GM18520 (cell line): Measurements from ENCODE around the gene ANKRD30B.
"Not testable (repeated sequence)": the region's sequence is repeated elsewhere in the genome, so short reads cannot be mapped to it uniquely, and the experiment has no call there.

Experiments used
- ATAC-seq: cut with Tn5 transposase; IDR thresholded peaks from one replicate; pipeline ENCODE4 v1.9.1; 2021; ENCODE audit not compliant: unreplicated experiment

ANKRD30B gene, protein sequence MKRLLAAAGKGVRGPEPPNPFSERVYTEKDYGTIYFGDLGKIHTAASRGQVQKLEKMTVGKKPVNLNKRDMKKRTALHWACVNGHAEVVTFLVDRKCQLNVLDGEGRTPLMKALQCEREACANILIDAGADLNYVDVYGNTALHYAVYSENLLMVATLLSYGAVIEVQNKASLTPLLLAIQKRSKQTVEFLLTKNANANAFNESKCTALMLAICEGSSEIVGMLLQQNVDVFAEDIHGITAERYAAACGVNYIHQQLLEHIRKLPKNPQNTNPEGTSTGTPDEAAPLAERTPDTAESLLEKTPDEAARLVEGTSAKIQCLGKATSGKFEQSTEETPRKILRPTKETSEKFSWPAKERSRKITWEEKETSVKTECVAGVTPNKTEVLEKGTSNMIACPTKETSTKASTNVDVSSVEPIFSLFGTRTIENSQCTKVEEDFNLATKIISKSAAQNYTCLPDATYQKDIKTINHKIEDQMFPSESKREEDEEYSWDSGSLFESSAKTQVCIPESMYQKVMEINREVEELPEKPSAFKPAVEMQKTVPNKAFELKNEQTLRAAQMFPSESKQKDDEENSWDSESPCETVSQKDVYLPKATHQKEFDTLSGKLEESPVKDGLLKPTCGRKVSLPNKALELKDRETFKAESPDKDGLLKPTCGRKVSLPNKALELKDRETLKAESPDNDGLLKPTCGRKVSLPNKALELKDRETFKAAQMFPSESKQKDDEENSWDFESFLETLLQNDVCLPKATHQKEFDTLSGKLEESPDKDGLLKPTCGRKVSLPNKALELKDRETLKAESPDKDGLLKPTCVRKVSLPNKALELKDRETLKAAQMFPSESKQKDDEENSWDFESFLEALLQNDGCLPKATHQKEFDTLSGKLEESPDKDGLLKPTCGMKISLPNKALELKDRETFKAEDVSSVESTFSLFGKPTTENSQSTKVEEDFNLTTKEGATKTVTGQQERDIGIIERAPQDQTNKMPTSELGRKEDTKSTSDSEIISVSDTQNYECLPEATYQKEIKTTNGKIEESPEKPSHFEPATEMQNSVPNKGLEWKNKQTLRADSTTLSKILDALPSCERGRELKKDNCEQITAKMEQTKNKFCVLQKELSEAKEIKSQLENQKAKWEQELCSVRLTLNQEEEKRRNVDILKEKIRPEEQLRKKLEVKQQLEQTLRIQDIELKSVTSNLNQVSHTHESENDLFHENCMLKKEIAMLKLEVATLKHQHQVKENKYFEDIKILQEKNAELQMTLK (N-terminal part only)

DNA sequence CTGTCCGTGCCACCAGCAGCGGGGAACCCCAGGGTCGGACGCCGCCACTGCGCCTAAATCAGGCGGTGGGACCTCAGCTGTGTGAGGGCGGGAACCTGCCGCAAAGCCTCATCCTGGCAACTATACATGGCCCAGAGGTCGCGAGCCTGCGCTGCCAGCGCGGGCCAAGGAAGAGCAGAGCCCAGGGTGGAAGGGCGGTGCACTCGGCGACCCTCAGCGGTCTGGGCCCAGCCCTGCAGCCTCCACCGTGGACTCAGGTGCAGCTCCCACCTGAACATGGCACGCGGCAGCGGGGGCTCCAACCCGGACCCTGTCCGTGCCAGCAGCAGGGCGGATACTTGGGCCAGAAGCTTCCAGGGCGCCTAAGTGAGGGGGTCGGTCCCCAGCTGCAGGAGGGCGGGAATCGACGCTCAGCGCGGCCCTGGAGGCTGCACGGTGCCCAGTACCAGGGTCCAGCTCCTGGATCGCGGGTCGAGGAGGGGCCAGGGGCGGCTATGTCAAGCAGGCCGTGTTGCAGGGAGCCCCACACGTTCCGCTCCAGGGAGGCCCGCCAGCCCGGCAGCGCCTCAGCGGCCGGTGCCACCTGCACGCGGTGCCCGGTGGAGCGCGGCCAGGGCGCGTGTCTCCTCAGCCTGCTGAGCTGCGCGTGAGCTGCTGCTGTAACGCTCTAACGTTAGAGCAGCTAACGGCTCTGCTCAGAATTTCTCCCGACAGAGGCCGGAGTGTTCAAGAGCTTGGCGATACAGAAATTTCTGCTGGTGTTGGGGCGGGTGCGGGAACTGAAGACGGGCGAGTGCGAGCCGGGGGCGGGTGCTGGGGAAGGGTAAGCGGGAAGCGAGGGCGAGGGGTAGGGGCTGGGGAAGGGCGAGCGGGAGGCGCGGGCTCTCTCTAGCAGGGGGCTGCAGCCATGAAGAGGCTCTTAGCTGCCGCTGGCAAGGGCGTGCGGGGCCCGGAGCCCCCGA is at the start of gene ANKRD30B:
Gene ANKRD30B (plus strand): TSS at position 660 of the 962 bp plus-strand sequence. CDS start 248 bp downstream, at position 908.
- ATAC-seq = no peak

DNA sequence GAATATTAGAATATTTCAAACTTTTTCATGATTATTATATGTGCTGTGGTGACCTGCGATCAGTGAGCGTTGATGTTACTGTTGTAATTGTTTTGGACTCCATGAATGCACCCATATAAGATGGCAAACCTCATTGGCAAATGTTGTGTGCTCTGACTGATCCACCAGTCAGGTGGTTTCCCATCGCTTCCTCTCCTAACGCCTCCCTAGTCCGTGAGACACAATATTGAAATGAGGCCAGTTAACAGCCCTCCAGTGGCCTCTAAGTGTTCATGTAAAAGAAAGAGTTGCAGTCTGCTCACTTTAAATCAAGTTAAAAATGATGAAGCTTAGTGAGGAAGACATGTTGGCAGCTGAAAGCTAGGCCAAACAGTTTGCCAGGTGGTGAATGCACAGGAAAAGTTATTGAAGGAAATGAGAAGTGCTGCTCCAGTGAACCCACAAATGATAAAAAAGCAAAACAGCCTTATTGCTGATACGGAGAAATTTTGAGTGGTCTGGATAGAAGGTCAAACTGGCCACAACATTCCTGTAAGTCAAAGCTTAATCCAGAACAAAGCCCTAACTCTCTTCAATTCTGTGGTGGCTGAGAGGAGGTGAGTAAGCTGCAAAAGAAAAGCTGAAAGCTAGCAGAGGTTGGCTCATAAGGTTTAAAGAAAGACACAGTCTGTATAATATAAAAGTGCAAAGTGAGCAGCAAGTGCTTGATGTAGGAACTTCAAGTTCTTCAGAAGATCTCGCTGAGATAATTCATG is 46.5 kb upstream of the ANKRD30B start:
- ATAC-seq = not testable (repeated sequence)

DNA sequence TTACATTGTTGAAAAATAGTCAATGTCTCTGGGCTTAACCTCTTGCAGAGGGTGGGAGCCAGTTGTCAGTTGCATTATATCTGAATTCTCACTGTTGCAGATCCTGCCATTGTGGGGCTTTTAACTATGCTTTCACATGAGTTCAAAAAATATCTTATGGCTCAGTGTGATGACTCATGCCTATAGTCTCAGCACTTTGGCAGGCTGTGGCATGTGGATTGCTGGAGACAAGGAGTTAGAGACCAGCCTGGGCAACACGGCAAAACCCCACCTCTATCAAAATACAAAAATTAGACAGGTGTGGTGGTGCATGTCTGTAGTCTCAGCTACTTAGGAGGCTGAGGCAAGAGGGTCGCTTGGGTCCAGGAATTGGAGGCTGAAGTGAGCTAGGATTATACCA is 38.2 kb upstream of the ANKRD30B start:
- ATAC-seq = not testable (repeated sequence)

DNA sequence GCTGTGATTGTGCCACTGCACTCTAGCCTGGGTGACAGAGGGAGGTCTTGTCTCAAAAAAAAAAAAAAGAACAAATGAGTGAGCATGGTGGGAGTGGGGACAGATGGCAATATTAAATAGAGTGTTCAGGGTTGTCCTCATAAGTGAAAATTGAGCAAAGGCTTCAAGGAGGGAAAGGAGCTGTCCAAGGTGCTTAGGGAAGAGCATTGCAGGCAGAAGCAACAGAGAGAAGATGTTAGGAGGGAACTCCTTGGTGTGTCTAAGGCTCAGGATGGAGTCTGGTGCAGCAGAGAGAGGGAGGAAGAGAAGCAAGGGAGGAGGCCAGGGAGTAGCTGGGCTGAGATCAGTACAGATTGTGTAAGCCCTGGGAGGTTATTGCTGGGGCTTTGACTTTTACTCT is 26.4 kb upstream of the ANKRD30B start:
- not testable (repeated sequence) for ATAC-seq

DNA sequence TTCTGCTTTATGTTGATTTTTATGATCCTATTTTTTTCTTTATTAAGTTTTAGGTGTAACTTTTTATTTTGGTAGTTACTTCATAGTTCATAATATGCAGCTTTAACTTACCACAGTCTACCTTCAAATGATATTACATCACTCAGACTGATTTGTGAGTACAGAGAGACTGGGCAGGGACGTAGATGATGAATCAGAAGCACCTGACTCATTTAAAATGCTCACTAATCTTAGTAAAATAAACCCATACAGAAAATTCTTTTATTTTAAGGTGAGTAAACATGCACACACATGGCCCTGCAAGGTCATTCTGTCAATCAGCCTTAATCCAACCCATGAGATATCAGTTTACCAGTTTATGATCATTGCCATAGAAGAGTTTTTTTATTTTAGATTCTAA is 8.9 kb upstream of the ANKRD30B start:
- ATAC-seq = not testable (repeated sequence)

DNA sequence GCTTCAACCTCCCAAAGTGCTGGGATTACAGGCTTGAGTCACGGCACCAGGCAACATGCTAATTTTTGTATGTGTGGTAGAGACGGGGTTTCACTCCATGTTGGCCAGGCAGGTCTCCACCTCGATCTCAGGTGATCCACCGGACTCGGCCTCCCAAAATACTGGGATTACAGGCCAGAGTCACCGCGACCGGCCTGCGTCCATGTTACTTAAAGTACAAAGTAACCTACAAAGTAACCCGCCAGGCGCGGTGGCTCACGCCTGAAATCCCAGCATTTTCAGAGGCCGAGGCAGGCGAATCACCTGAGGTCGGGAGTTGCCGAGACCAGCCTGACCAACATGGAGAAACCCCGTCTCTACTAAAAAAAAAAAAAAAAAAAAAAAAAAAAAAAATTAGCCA is 1.1 kb upstream of the ANKRD30B start:
- no peak for ATAC-seq

DNA sequence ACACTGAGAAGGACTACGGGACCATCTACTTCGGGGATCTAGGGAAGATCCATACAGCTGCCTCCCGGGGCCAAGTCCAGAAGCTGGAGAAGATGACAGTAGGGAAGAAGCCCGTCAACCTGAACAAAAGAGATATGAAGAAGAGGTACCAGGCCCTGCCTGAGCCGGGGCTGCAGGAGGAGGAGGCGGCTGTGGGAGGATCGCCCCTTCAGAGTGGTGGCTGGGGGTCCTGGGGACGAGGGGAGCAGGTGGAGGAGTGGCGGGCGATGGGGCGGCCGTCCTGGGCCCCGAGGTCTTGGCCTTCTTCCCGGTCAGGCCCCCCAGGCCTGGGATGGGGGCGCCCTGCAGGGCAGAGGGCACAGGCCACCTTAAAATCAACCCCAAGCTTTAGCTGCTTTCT is 524 bp downstream of the ANKRD30B start:
- no peak for ATAC-seq

DNA sequence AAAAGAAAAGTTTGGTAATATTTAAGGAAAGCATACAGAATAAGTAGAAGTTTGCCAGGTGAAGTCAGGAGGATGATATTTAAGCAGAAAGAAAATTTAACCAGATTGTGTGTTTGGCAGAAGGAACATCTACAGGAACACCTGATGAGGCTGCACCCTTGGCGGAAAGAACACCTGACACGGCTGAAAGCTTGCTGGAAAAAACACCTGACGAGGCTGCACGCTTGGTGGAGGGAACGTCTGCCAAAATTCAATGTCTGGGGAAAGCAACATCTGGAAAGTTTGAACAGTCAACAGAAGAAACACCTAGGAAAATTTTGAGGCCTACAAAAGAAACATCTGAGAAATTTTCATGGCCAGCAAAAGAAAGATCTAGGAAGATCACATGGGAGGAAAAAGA is 15.6 kb downstream of the ANKRD30B start:
- ATAC-seq = not testable (repeated sequence)

DNA sequence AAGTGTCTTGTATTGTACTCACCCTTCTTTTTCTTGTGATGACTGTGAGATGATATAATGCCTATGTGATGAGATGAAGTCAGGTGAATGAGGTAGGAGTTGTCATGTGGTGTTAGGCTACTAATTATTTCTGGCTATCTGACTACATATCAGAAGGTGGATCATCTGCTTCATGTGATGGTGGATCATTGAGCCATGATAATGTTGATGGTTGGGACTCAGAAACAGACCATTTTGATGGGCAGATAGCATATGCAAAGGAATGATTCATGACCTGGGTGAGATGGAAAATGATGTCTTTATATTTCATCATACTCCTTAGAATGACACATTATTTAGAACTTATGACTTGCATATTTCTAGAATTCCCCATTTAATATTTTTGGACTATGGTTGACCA is 19.5 kb downstream of the ANKRD30B start:
- no peak for ATAC-seq

DNA sequence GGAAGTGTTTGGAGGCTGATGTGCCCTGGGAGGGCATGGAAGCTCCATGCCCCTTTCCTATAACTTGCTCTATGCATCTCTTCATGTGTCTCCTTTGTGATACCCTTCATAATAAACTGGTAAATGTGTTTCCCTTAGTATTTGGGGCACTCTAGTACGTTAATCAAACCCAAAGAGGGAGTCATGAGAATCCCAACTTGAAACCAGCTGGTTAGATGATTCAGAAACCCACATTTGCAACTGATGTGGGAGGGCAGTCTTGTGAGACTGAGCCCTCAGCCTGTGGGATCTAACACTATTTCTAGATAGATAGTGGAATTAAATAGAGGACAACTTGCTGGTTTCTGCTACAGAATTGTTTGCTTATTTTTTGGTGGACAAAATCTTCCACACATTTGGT is 20.3 kb downstream of the ANKRD30B start:
- ATAC-seq = no peak

DNA sequence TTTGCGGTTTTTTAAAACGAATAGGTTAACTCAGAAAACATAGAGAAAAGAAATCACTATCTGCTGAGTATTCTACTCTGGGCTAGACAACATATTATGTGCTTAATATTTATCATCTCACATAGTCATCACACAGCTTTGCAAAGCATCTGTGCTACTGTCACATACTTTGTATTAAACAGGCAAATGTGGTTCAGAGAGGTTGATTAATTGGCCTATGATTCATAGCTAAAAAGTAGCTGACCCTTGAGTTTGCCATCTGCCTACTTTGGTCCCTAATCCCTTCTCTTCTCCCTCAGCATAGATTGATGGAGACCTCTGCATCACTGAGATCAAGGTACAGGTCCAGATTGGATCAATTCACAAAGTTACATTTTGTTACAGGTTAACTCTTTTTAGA is 21.4 kb downstream of the ANKRD30B start:
- ATAC-seq = no peak

DNA sequence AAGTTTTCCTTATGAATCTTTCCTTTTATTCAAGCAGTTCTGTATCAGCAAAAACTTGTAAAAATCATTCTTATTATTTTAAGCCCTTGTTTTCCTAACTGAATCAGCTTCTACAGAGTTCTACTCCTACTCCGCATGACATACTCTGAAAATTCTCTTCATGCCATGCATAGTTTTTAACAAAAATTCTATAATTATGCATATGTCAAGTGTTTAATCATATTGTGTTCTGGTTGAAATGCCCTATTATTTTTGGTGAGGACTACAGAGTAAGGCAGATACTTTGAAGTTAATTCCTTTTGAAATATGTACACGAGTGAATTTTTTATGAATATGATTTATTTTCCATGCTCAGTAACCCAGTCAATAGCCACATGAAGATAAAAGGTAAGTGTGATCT is 28.8 kb downstream of the ANKRD30B start:
- no peak for ATAC-seq

DNA sequence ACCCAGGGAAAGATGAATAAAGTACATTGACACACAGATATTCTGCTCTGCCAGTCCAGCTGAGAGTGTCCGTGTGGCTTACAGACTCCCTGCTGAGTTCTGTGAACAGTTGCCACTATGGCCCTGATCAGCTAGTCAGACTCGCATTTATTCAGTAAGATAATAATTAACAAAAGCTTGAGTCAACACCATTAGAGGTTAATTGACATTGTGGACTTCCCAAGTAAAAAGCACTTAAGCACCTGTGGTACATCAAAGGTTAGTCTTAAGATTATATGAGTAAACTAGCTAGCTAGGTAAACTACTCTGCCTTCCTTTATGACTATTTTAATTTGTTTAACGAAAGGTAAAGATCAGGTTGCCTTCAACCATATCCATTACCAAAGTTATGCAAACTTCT is 33.7 kb downstream of the ANKRD30B start:
- ATAC-seq = no peak

DNA sequence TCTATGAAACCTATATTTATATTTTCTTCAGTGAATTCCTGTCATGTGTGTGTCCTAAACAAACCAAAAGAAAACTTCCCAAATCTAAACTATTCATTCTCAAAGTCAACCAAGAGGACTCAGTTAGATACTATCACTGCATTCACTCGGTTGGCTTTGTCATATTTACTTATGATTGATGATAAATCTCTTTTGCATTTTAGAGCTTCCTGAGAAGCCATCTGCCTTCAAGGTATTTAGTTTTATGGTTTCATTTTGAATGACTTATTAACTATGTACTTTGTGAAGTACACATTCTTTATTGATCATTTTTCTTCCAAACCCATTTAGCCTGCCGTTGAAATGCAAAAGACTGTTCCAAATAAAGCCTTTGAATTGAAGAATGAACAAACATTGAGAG is 36.2 kb downstream of the ANKRD30B start:
- no peak for ATAC-seq

DNA sequence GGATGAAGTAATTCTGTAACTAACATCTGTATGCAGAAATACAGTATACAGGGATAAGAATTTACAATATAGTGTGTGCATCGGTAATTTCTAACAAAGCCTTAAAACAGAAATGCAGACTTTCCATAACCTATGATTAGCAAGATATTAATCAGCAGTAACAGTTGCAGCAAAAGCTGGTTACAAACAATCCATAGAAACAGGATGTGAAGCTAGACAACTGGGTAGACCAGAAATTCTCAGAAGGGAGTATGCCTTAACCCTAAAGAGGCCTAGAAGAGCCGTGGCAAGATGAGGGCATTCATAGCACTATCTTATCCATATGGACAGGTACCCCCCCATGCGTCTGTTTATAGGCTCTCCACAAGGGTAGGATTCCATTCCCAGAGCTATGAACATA is 48.9 kb downstream of the ANKRD30B start:
- not testable (repeated sequence) for ATAC-seq

DNA sequence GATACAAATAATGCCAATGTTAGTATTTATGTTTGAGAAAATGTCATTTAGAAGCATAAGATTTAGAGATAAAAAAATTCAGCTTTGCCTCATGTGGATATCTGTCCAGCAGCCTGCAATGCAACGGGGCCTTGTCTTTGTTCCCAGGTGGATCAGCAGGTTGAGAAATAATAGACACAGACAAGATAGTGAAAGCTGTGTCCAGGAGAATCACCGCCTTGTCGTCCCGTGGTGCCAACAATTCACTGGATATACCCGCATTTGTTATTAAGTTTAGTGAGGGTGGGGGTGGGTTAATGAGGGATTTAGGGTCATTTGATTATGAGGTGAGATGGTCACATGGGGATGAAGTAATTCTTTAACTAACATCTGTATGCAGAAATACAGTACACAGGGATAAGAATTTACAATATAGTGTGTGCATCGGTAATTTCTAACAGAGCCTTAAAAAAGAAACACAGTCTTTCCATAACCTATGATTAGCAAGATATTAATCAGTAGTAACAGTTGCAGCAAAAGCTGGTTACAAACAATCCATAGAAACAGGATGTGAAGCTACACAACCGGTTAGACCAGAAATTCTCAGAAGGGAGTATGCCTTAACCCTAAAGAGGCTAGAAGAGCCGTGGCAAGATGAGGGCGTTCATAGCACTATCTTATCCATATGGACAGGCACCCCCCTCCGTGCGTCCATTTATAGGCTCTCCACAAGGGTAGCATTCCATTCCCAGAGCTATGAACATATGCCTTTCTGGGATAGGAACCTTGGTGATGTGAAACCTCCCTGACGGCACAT is 50.2 kb downstream of the ANKRD30B start:
- not testable (repeated sequence) for ATAC-seq

DNA sequence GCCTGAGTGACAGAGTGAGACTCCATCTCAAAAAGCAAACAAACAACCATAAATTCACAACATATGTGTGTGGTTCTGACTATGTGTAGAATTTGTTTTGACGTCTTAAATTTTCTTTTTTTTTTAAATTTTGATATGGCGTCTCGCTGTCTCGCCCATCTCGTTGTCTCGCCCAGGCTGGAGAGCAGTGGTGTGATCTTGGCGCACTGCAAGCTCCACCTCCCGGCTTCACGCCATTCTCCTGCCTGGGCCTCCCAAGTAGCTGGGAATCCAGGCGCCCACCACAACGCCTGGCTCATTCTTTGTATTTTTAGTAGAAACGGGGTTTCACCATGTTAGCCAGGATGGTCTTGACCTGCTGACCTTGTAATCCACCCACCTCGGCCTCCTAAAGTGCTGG is 63.1 kb downstream of the ANKRD30B start:
- not testable (repeated sequence) for ATAC-seq

DNA sequence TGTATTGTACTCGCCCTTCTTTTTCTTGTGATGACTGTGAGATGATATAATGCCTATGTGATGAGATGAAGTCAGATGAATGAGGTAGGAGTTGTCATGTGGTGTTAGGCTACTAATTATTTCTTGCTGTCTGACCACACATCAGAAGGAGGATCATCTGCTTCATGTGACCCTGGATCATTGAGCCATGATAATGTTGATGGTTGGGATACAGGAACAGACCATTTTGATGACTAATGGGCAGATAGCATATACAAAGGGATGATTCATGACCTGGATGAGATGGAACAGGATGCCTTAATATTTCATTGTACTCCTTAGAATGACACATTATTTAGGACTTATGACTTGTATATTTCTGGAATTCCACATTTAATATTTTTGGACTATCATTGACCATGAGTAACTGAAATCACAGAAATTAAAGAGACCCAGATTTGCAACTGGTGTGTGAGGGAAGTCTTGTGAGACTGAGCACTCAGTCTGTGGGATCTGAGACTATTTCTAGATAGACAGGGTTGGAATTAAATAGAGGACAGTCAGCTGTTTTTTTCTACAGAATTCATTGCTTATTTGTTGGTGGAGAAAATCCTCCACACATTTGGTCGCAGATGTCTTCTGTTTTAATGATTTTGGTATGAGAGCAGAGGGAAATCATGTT is 79.1 kb downstream of the ANKRD30B start:
- not testable (repeated sequence) for ATAC-seq
